ENCODE data around the gene UTP14C. TPM values are rescaled to one million over a fixed set of nuclear protein-coding genes. Genes with fewer than 3 reads are reported as not detected.

The UTP14C gene
- total and polyA plus RNA-seq, 2 of the 13 experiments (the other 11 are each of a cell fraction or from before 2014, with no cell fraction given) = 8.8 to 12.2 TPM

- TF ChIP-seq MAFG (CRISPR knock-in tag; IDR thresholded peaks at IDR 0.05) (peak; percentile 55; the same call in 1 of the 2 replicates), ZNF557 (CRISPR knock-in tag; IDR thresholded peaks at IDR 0.05) (no peak), RFX3 (CRISPR knock-in tag; IDR thresholded peaks at IDR 0.05) (no peak), ZNF720 (CRISPR knock-in tag; IDR thresholded peaks at IDR 0.05) (no peak), GPN1 (CRISPR knock-in tag; IDR thresholded peaks at IDR 0.05; ENCODE audit: borderline replicate concordance) (no peak; the same call in 1 of the 2 replicates), PTBP1 (IDR thresholded peaks at IDR 0.05; ENCODE audit: low read depth, low read length, poor library complexity, severe bottlenecking) (no peak), KDM1A (CRISPR knock-in tag; IDR thresholded peaks at IDR 0.05) (no peak), ETV5 (CRISPR knock-in tag; IDR thresholded peaks at IDR 0.05; ENCODE audit: borderline replicate concordance) (peak; percentile 84; the same call in 1 of the 2 replicates), POGK (CRISPR knock-in tag; conservative IDR thresholded peaks at IDR 0.05) (peak; percentile 96), TEF (CRISPR knock-in tag; IDR thresholded peaks at IDR 0.05) (no peak), ZNF768 (CRISPR knock-in tag; IDR thresholded peaks at IDR 0.05) (peak; percentile 73; the same call in 1 of the 2 replicates), ZNF260 (CRISPR knock-in tag; IDR thresholded peaks at IDR 0.05; ENCODE audit: borderline replicate concordance, low read depth) (no peak), FOXJ3 (CRISPR knock-in tag; IDR thresholded peaks at IDR 0.05; ENCODE audit: borderline replicate concordance) (no peak; the same call in 1 of the 2 replicates), ATF7 (IDR thresholded peaks at IDR 0.05) (no peak), ATF7 (CRISPR knock-in tag; IDR thresholded peaks at IDR 0.05) (peak; percentile 56; the same call in 1 of the 2 replicates), FLYWCH1 (CRISPR knock-in tag; IDR thresholded peaks at IDR 0.05) (no peak), SNAI1 (CRISPR knock-in tag; IDR thresholded peaks at IDR 0.05; ENCODE audit: borderline replicate concordance) (no peak; the same call in 1 of the 2 replicates), PCBP2 (optimal IDR thresholded peaks at IDR 0.05; ENCODE audit: low read depth, low read length, poor library complexity, severe bottlenecking) (no peak), YEATS2 (CRISPR knock-in tag; IDR thresholded peaks at IDR 0.05; ENCODE audit: borderline replicate concordance) (peak; percentile 7; the same call in 1 of the 2 replicates), HDAC2 (CRISPR knock-in tag; IDR thresholded peaks at IDR 0.05) (peak; percentile 82), SNAPC5 (CRISPR knock-in tag; IDR thresholded peaks at IDR 0.05; ENCODE audit: borderline replicate concordance) (no peak), ZFP90 (CRISPR knock-in tag; IDR thresholded peaks at IDR 0.05; ENCODE audit: borderline replicate concordance) (no peak; the same call in 1 of the 2 replicates), ZNF652 (CRISPR knock-in tag; IDR thresholded peaks at IDR 0.05; ENCODE audit: borderline replicate concordance, low read depth) (no peak; the same call in 1 of the 2 replicates), ZNF513 (CRISPR knock-in tag; conservative IDR thresholded peaks at IDR 0.05) (no peak)
Observed at GRCh38 chr13:52011632-52012511, 12.6 kb upstream of the UTP14C start, which contains the start of gene ALG11 (continued).
